ENCODE results near the gene SMAP2.
"Not testable (repeated sequence)": the region's sequence is repeated elsewhere in the genome, so short reads cannot be mapped to it uniquely, and the experiment has no call there.

Gene SMAP2

DNA sequence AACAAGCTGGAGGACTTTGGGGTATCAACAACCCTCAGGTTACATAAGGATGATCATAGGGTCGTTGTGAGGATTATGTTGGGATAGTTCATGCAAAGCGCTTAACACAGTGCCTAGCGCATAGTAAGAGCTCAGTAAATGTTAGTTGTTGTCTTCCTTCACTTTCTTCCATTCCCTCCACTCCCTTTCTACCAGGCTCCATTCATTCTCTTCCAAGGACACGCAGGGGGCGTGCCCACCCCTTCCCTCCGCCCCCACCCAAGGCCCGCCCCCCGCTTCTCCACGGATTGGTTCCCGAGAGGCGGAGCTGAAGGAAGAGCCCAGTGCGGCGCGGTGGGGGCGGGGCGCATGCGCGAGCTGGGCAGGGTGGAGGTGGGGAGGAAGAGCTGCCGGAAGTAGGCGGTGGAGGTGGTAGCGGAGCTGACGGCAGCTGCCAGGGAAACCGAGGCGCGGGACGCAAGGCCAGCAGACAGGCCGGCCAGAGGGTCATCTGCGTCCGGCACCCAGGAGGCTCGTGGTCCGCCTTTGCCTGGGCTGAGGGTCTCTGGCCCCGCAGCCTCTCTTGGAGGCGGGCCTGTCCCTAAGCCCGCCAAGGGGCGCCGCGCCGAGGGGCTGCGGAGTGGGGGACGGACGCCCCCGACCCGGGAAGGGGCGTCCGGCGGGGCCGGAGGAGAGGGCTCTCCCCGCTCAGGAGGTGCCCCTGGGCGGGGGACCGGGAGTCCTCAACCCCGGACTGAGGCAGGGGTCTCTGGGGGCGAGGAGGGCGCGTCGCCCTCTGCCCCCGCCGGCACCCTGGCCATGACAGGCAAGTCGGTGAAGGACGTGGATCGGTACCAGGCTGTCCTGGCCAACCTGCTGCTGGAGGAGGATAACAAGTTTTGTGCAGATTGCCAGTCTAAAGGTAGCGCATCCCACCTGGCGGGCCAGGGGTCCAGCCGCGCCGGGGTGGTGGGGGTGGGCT is at the start of gene SMAP2:
Gene SMAP2 (plus strand): TSS at position 405 of the 961 bp plus-strand sequence. CDS start 394 bp downstream, at position 799.
- peak; percentile 51 for DNase-seq

DNA sequence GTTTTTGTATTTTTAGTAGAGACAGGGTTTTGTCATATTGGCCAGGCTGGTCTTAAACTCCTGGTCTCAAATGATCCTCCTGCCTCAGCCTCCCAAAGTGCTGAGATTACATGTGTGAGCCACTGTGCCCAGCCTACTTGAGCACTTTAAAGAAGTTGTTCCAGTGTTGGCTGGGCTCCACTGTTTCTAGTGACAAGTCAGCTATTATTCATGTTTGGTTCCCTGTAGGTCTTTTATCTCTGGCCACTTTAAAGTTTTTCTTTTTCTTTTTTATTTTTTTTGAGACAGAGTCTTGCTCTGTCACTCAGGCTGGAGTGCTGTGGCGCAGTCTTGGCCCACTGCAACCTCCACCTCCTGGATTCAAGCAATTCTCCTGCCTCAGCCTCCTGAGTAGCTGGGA is 42.1 kb upstream of the SMAP2 start:
- not testable (repeated sequence) for DNase-seq

DNA sequence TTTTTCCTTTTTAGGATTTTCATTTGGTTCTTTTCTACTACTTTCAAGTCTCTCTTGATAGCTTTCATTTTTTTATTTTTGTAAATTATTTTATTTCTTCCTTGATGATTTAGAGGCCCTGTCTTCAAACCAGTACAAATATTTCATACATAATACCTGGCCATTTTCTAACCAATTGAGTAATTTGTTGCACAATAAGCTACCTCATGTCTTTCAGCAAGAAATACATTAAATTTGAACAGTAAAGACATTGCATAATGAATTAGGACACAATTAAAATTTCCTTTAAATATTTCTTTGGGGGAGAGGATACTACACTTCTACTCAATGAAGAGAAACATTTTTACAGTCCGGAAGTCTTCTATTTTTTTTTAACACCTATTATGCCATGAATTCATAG is 40.8 kb upstream of the SMAP2 start:
- DNase-seq, result no peak

DNA sequence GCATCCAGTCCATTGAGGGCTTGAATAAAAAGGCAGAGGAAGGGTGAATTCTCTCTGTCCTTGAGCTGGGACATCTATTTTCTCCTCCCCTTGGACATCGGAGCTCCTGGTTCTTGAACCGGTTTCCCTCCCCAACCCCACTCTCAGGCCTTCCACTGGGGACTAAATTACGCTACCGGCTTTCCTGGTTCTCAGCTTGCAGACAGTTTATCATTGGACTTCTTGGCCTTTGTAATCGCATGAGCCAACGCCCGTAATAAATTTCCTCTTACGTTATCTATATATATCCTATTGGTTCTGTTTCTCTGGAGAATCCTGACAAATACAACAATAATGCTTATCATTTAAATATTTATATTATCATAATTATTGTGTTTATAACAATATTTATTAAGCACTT is 36.1 kb upstream of the SMAP2 start:
- DNase-seq, result no peak

DNA sequence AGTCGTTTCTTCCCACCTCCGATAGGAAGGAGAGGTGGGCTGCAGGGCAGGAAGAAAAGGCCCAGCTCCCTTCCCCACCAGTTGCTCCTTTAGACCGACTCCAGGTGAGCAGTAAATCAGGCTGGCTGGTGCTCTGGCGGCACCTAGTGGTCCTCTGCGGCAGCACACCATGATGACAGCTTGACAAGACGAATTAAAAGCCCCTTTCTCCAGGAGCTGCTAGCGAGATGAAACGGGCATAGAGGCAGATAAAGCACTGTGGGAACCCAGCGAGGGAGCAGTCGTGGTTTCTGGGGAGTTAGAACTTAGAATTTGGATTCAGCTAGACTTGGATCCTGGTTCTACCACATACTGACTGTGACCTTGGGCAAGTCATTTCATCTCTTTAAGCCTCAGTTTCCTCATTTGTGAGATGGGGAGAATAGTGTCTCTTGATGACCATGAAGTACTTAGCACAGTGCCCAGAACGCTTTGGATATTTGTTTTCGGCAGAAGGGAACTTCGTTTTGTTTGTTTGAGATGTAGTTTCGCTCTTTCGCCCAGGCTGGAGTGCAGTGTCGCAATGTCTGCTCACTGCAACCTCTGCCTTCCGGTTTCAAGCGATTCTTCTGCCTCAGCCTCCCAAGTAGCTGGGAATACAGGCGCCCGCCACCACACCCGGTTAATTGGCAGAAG is 34.6 kb upstream of the SMAP2 start:
- DNase-seq, result no peak

DNA sequence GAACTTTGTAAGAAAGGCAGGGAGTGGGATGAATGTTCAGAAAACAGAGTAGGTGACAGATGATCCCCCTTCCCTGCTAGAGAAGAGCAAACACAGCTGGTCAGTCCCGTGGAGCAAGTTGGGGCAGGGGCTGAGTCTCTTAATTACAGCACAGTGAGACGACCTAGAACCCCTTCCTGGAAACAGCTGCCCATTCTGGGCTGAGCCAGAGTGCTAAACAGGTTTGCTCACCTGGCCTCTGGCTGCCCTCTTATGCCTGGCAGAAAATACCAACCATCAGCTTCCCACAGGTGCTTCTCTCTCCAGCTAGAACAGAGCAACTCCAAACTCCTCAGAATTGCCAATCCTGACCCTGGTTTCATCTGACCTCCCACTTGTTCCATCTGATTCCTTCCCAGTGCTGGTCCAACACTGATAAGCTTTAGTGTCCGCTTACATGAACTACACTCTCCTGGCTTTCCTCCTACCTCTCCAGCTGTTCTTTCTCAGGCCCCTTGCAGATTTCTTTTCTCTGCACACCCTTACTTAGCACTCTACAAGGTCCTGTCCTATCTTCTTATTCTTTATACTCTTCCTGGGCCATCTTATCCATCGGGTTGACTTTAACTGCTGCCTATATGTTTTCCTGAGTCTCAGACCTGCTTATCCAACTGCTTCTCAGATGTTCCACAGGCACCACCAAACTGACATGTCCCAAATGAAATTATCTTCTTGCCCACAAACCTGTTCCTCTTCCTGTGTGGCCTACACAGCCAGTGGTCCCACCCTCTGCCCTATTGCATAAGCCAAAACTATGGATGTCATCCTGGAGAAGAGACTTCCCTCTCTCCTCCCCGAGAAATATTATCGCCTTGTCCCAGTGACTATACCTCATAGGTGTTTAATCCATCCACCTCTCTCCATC is 33.9 kb upstream of the SMAP2 start:
- no peak for DNase-seq

DNA sequence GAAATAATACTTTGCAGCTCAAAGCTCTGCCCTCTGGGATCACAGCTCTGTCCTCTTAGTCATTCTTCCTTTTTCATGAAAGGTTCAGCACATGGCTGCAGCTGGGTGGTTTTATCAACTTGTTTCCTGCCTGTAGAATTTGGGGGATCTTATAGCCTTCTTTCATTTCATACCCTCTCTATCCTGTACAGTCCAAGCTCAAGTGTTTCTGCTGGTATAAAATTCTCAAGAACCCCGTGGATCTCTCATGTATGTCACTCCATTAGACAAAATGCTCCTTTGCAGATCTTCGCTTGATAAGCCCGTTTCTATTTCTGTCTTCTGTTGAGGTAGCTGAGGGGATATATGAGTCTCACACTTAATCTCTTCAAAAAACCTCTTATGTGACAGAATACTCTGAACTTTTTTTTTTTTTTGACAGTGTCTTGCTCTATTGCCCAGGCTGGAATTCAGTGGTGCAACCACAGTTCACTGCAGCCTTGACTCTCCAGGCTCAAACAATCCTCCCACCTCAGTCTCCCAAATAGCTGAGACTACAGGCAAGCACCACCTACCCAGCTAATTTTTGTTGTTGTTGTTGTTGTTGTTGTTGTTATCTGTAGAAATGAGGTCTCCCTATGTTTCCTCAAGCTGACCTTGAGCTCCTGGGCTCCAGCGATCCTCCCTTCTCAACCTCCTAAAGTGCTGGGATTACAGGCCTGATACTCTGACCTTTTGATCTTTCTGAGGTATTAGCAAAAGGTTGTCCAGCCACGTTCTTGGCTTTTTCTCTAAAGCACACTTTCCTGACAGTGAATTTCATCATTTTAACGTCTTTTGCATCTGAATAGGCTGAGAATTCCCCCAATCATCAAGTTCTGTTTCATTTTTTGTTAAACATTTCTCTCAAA is 31.8 kb upstream of the SMAP2 start:
- DNase-seq, result no peak

DNA sequence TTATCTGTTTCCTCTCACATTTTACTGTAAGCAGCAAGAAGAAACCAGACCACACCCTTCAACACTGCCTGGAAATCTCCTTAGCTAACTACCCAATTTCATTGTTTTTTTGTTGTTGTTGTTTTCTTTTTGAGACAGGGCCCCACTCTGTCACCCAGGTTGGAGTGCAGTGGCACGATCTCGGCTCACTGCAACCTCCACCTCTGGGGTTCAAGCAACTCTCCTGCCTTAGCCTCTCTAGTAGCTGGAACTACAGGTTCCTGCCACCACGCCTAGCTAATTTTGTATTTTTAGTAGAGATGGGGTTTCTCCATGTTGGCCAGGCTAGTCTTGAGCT is 31.2 kb upstream of the SMAP2 start:
- not testable (repeated sequence) for DNase-seq

DNA sequence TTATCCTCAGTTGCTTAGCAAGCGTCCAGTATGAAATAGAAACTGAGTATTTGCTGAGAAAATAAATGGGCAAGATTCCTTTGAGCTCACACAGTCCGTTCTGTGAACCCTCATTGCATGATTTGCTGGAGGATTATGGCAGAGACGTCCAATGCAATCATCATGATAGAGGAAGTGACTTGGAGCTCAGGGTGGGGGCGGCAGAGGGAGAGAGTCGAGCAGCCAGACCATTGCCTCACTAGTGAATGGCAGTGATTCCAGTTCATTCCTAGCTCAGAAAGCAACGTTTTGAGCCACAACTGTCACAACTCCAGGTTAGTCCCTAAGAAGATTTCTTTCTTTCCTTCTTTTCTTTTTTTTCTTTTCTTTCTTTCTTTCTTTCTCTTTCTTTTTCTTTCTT is 28.9 kb upstream of the SMAP2 start:
- DNase-seq, result no peak

DNA sequence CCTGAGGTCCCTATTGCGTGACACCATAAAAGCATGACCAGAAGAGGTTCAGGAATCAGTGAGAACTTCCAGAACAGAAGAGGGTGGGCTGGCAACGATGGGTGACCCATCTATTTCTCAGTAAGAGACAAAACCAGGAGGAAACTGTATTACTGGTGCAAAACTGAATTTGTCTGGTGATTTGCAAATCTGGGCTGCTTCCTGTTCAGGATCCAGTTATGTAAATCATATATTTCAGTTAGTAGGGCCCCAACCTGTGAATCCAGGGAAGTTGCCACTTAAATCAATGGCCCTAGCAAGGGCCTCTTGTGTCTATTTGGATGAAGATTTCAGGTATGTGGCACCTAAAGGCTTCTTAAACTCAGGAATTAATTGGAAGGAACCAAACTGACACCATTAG is 23.1 kb upstream of the SMAP2 start:
- DNase-seq, result no peak

DNA sequence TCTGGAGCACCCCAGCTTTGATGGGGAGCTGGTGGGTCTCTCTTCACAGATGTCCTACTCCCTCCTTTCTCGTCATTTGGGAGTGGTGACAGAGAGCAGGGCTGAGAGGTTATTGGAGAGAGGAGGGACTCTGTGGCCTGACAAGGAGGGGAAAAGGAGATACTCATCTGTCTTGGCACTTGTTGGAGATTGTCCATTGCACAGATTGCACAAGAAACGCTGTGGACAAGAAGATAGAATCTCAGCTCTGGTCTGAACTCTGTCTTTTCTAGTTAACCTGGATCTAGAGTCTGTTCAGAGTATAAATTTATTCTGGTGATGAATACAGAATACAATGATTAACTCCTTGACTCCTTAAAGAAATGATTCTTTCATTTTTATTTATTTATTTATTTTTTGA is 22.4 kb upstream of the SMAP2 start:
- DNase-seq, result no peak

DNA sequence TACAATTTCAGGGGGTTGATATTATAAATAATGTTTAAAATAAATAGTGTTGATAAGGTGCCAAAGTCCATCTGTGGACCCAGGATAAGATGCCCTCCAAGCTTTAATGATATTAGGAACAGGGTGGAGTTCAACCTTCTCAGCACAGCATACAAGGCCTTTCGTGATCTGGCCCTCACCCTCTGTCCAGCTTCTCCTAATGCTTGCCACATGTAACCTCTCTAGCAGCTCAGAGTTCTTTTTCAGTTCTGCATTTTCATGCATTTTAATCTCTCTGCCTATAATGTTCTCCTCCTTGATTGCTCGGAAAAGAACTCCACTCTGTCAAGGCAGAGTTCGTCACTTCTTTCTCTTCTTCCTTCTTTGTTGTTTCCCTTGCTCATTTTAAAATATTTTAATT is 21.4 kb upstream of the SMAP2 start:
- DNase-seq, result no peak

DNA sequence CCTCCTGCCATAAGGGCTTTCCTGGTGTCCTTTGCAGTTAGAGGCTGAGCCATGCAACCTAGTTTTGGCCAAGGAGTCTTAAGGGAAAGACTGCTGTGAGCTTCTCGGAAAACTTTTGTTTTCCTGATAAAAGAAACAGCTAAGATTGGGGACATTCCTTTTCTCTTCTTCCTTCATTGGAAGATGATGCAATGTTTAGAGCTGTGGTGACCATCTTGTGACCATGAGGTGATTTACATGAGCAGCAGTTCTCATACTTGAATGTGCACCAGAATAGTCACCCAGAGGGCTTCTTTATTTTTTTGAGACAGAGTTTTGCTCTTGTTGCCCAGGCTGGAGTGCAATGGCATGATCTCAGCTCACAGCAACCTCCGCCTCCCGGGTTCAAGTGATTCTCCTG is 20.4 kb upstream of the SMAP2 start:
- DNase-seq, result no peak

DNA sequence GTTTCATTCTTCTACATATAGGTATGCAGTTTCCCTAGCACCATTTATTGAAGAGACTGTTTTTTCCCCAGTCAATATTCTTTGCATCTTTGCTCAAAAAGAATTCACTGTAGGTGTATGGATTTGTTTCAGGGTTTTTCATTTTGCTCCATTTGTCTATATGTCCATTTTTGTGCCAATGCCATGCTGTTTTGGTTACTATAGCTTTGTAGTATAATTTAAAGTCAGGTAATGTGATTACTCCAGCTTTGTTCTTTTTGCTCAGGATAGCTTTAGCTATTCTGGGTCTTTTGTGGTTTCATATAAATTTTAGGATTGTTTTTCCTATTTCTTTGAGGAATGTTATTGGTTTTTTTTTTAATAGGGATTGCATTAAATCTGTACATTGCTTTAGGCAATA is 15.9 kb upstream of the SMAP2 start:
- DNase-seq, result no peak

DNA sequence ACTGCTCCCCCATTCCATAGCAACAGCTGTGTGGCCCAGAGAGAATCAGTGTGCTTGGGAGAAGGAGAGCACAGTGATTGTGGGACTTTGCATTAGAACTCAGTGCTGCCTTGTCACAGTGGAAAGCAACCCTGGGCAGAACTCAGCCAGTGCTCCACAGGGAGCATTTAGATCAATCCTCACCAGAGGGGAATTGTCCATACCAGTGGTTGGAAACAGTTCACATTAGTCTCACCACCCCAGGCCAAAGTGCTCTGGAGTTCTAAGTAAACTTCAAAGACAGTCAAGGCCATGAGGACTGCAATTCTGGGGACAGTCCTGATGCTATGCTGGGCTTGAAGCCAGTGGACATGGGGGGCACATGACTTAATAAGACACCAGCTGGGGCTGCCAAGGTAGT is 12.9 kb upstream of the SMAP2 start:
- DNase-seq, result no peak

DNA sequence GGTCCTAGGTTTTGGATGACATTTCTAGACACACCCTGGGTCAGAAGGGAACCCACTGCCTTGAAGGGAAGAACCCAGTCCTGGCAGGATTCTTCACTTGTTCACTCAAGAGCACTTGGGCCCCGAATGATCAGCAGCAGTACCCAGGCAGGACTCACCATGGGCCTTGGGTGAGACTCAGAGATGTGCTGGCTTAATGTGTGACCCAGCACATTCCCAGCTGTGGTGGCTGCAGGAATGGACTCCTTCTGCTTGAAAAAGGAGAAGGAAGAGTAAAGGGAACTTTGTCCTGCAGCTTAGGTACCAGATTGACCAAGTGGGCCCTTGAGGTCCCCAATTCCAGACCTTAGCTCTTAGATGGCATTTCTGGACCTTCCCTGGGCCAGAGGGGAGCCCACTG is 12.3 kb upstream of the SMAP2 start:
- DNase-seq, result no peak

DNA sequence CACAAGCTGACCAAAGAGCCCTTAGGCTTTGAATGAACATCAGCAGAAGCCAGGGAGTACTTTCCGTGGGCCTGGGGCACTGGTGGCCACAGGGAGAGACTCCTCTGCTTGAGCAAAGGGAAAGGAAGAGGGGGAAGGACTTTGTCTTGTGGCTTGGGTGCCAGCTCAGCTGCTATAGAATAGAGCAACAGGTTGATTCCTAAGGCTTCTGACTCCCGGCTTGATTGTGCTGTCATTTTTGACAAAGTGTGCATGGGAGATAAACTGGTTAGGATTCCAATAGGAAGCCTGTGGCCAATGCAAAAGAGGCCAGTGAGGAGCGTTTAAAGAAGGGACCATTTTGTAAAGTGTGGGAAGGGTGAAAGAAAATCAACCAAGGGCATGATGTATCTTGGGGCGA is 11.9 kb upstream of the SMAP2 start:
- no peak for DNase-seq

DNA sequence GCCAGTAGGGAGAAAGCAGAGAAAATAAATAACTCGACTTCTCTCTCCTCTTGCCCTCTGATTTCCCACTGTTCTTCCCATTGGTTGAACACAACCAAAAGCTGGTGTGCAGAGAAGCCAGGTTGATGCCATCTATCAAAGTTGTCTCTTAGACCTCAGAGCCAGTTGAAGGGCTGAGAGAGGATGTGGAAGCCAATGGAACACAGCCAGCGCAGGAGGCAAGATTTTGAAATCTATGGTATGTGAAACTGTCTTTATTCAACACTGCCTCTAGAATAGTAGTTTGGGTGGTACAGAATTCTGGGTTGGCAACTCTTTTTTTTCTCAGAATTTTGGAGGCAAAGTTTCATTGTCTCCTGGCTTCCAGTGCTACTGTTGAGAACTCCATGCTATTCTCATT is 11.3 kb upstream of the SMAP2 start:
- no peak for DNase-seq

DNA sequence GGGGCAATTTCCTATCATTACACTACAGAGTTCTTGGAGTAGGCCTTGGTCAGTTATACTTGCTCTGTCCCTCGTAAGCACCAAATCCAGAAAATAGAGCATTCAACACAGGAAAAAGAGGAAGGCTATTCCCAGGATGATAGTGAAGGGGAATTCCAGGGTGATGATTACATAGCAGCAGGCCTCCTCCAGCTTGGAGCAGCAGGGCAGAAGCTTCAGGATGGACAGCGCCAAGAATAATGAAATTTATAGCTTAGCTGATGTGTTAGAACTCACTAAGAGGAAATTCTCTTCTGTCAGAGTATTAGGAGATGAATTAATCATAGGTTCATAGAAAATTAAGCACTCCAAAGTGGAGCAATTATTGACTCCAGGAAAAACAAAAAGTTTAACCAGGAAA is 10.8 kb upstream of the SMAP2 start:
- no peak for DNase-seq

DNA sequence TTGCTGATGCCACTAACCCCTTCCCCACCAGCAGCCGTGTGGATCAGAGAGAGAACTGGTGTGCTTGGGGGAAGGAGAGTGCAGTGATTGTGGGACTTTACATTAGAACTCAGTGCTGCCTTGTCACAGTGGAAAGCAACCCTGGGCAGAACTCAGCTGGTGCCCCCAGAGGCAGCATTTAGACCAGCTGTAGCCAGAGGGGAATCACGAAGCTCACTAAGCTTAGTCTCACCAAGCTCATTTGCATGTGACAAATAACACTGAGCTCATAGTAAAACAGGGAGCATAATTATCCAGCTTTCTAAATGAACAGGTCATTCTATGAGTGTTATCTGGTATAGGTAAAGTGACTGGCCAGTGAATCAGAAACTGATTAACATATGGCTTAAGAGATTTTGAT is 9.8 kb upstream of the SMAP2 start:
- DNase-seq, result no peak

DNA sequence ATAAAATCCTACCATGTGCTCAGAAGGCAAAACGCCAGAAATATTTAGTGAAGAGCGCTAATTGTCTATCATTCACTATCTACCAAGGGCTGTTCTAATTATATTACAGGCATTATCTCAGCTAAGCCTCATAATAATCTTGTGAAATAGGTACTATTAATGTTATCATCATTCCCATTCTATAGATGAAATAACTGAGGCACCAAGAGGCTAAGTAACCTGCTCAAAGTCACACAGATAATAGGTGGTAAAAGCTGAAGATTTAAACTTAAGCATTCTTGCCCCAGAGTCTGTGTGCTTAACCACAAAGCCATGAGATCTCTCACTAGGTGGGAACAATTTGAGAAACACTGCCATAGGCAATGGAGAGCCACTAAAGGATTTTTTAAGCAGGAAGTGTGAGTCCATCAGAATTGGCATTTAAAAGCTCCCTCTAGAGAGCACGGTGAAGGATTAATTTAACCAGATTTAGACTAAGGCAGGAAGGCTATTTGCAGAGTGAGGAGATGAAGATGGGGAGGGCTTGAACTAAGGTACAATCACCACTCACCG is 1.7 kb upstream of the SMAP2 start:
- no peak for DNase-seq
